Keratinocyte (primary cell): ENCODE results near the gene LUC7L3.

Experiments used
- EZH2 ChIP-seq: IDR thresholded peaks from one replicate; pipeline ENCODE4 v1.6.1; 2012; ENCODE audit warnings: inconsistent platforms, mild to moderate bottlenecking, low read length, moderate library complexity
- TF ChIP-seq, protein P1 (sequence below), 3 experiments: IDR thresholded peaks in 1 of 3; conservative IDR thresholded peaks in 1 of 3; optimal IDR thresholded peaks in 1 of 3; 2 replicates in 2 of 3; 3 replicates in 1 of 3; pipeline versions ENCODE3 to v1.5.1; 2011; ENCODE audit warnings: low read length in 3 of 3, mild to moderate bottlenecking in 3 of 3, moderate library complexity in 2 of 3, control low read depth in 1 of 3, inconsistent platforms in 1 of 3; ENCODE audit not compliant: insufficient read depth in 2 of 3; ENCODE audit errors: extremely low read depth in 1 of 3

DNA sequence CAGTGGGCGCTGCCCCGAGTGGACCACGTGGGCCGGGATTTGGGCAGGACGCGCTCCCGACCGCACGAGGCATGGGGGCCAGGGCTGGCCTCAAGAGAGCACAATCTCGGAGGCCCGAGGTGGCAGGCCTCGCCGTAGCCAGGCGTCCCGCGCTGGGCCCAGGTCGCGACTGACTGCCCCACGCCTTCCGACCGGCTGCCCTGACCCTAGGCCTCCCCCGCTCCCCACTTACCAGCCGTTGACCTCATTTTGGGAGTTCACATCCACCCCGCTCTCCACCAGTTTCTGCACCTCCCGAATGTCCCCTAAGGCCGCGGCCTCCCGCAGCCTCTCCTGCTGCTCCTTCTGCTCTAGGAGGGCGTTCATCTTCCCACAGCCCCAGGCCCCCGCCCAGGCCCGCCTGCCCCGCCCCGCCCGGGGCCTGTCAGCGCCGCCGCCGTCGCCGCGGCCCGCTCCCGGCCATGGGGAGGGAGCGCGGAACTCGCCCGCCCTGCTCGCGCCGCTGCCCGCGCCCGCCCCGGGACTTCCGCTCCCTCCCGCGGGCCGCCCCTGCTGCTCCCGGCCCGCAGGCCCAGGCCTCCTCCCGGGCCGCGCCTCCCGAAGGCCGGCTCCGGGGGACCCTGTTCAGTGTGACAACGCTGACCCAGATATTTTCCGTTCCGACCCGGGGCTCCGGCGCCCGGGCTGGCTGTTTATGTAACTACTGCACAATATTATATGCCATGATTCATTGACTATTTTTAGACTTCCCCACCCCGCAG is 11.9 kb upstream of the LUC7L3 start, which contains the start of gene ANKRD40:
- TF ChIP-seq, protein P1, sequence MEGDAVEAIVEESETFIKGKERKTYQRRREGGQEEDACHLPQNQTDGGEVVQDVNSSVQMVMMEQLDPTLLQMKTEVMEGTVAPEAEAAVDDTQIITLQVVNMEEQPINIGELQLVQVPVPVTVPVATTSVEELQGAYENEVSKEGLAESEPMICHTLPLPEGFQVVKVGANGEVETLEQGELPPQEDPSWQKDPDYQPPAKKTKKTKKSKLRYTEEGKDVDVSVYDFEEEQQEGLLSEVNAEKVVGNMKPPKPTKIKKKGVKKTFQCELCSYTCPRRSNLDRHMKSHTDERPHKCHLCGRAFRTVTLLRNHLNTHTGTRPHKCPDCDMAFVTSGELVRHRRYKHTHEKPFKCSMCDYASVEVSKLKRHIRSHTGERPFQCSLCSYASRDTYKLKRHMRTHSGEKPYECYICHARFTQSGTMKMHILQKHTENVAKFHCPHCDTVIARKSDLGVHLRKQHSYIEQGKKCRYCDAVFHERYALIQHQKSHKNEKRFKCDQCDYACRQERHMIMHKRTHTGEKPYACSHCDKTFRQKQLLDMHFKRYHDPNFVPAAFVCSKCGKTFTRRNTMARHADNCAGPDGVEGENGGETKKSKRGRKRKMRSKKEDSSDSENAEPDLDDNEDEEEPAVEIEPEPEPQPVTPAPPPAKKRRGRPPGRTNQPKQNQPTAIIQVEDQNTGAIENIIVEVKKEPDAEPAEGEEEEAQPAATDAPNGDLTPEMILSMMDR (optimal IDR thresholded peaks at IDR 0.05 in 1 of 3, IDR thresholded peaks at IDR 0.05 in 1 of 3, conservative IDR thresholded peaks at IDR 0.05 in 1 of 3; ENCODE audit: extremely low read depth in 1 of 3, insufficient read depth in 2 of 3, low read length in 3 of 3) = no peak
- no peak for TF ChIP-seq EZH2
